ENCODE data around the gene ICAM1.

The ICAM1 gene

GRCh38 chr19:10293637-10294367 lies 22.9 kb downstream of the ICAM1 start:
- DNase-seq (ENCODE audit: low spot score), result no peak

GRCh38 chr19:10294368-10294697 lies 23.4 kb downstream of the ICAM1 start:
- no peak for DNase-seq (ENCODE audit: low spot score)

- DNase-seq (ENCODE audit: low spot score), result no peak
Observed at GRCh38 chr19:10295305-10295846, 24.5 kb downstream of the ICAM1 start.

- no peak for DNase-seq (ENCODE audit: low spot score)
Observed at GRCh38 chr19:10295847-10296591, 25.1 kb downstream of the ICAM1 start.

- no peak for DNase-seq (ENCODE audit: low spot score)
Observed at GRCh38 chr19:10299545-10300458, 28.9 kb downstream of the ICAM1 start.

GRCh38 chr19:10305139-10305806 lies 34.4 kb downstream of the ICAM1 start:
- peak; percentile 37 for DNase-seq (ENCODE audit: low spot score)

- no peak for DNase-seq (ENCODE audit: low spot score)
Observed at GRCh38 chr19:10306327-10306726, 35.4 kb downstream of the ICAM1 start.

GRCh38 chr19:10309423-10309822 lies 38.5 kb downstream of the ICAM1 start, which contains the start of gene ZGLP1:
ZGLP1 (minus strand) TSS chr19:10309815.
- no peak for DNase-seq (ENCODE audit: low spot score)

- peak; percentile 75 for DNase-seq (ENCODE audit: low spot score)
Observed at GRCh38 chr19:10315335-10316214, 44.7 kb downstream of the ICAM1 start, which contains the start of gene FDX2. FDX2 (minus strand) TSS chr19:10316015; CDS start chr19:10315996, 19 bp downstream.

GRCh38 chr19:10316229-10317044 lies 45.5 kb downstream of the ICAM1 start:
- no peak for DNase-seq (ENCODE audit: low spot score)

GRCh38 chr19:10317045-10317856 lies 46.3 kb downstream of the ICAM1 start:
- no peak for DNase-seq (ENCODE audit: low spot score)

- no peak for DNase-seq (ENCODE audit: low spot score)
Observed at GRCh38 chr19:10317857-10318462, 47.0 kb downstream of the ICAM1 start.

- DNase-seq (ENCODE audit: low spot score), result no peak
Observed at GRCh38 chr19:10318807-10319682, 48.1 kb downstream of the ICAM1 start.

- no peak for DNase-seq (ENCODE audit: low spot score)
Observed at GRCh38 chr19:10320602-10321416, 49.9 kb downstream of the ICAM1 start.

GRCh38 chr19:10321417-10321797 lies 50.5 kb downstream of the ICAM1 start:
- no peak for DNase-seq (ENCODE audit: low spot score)

Measured in pons (tissue), 1 donor.